Calu3 (cell line): Measurements from ENCODE around the gene FIP1L1. TPM values are rescaled to one million over a fixed set of nuclear protein-coding genes. Genes with fewer than 3 reads are reported as not detected.

Experiments
- BruUV-seq: library from RNA; stranded (reverse); fragments of 400-500 nt; replicated peaks from 2 replicates; lab custom pipeline; 2021; lab: Mats Ljungman, UMichigan
- CTCF ChIA-PET: fragments of 300-600 bp; sonication (Branson Sonifier 250); formaldehyde crosslinking; loops from one replicate; lab custom pipeline; 2022; ENCODE audit warnings: antibody characterized with exemption; lab: Charles Lee
- DNase-seq: peaks from one replicate; pipeline ENCODE4 v3.0.0; 2022
- H3K27ac Mint-ChIP-seq: one replicate; pipeline ENCODE4 v1.8.0; 2022; ENCODE audit warnings: mixed read lengths; ENCODE audit not compliant: unreplicated experiment
- H3K27me3 Mint-ChIP-seq: one replicate; pipeline ENCODE4 v1.8.0; 2022; ENCODE audit warnings: mixed read lengths; ENCODE audit not compliant: unreplicated experiment
- H3K36me3 Mint-ChIP-seq: one replicate; pipeline ENCODE4 v1.8.0; 2022; ENCODE audit warnings: mild to moderate bottlenecking, moderate library complexity, mixed read lengths; ENCODE audit not compliant: insufficient read depth, unreplicated experiment
- H3K4me1 Mint-ChIP-seq: one replicate; pipeline ENCODE4 v1.8.0; 2022; ENCODE audit warnings: mild to moderate bottlenecking, low read depth, mixed read lengths; ENCODE audit not compliant: unreplicated experiment
- H3K4me3 Mint-ChIP-seq: one replicate; pipeline ENCODE4 v1.8.0; 2022; ENCODE audit warnings: mild to moderate bottlenecking, low read depth, moderate library complexity, mixed read lengths; ENCODE audit not compliant: unreplicated experiment
- H3K9me3 Mint-ChIP-seq: one replicate; pipeline ENCODE4 v1.8.0; 2022; ENCODE audit warnings: low read depth, mixed read lengths; ENCODE audit not compliant: unreplicated experiment
- intact Hi-C: fragments of 100-400 bp; cut with micrococcal nuclease; formaldehyde crosslinking; loops from one replicate; pipeline ENCODE4 v1.10.0; 2022; ENCODE audit not compliant: unreplicated experiment
- total RNA-seq: library from RNA; stranded (reverse); gene quantifications from 2 replicates; pipeline ENCODE4 v1.2.3, GENCODE V29; 2022
- TF ChIP-seq, protein P1 (sequence below): fragments of 200-600 bp; IDR thresholded peaks from one replicate; pipeline ENCODE4 v1.8.0; 2022; ENCODE audit warnings: antibody characterized with exemption; ENCODE audit not compliant: unreplicated experiment

The FIP1L1 gene
- total RNA-seq, 1 experiment from 2014 or later, result 56.3 TPM

GRCh38 chr4:53348046-53348445, 29.4 kb upstream of the FIP1L1 start:
- Mint-ChIP-seq H3K27ac (no peak overlapping the region), H3K4me1 (no peaks in the 10 kb centered on the region), H3K36me3 (no peaks in the 10 kb centered on the region), H3K9me3 (no peaks in the 10 kb centered on the region), H3K27me3 (no peaks in the 10 kb centered on the region), H3K4me3 (no peak overlapping the region)
- CTCF ChIA-PET, result no interaction called here
- BruUV-seq, result no TSS peak
- intact Hi-C loops, result no loop called here
- no peak for DNase-seq
- TF ChIP-seq, protein P1, sequence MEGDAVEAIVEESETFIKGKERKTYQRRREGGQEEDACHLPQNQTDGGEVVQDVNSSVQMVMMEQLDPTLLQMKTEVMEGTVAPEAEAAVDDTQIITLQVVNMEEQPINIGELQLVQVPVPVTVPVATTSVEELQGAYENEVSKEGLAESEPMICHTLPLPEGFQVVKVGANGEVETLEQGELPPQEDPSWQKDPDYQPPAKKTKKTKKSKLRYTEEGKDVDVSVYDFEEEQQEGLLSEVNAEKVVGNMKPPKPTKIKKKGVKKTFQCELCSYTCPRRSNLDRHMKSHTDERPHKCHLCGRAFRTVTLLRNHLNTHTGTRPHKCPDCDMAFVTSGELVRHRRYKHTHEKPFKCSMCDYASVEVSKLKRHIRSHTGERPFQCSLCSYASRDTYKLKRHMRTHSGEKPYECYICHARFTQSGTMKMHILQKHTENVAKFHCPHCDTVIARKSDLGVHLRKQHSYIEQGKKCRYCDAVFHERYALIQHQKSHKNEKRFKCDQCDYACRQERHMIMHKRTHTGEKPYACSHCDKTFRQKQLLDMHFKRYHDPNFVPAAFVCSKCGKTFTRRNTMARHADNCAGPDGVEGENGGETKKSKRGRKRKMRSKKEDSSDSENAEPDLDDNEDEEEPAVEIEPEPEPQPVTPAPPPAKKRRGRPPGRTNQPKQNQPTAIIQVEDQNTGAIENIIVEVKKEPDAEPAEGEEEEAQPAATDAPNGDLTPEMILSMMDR, result no peak

DNA sequence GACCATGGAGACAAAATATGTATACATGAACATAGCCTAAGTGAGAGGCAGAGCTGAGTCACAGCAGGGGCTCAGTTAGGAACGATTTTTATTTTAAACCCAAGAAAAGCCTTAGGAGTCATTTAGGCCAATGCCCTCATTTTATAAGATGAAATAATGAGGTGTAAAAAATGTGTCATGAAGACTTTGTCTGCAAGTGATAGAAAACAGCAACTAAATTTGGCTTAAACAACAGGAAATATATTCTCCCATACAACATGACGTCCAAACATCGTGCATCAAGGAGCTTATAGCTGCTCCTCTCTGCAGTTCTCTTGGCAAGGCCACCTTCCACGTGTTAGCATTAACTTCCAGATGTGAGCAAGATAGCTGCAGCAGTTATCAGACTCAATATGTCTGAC, 28.4 kb upstream of the FIP1L1 start:
- CTCF ChIA-PET, result no interaction called here
- no peaks in the 10 kb centered on the region for H3K9me3 Mint-ChIP-seq
- DNase-seq, result no peak
- TF ChIP-seq, protein P1, result no peak
- H3K27me3 Mint-ChIP-seq, result no peaks in the 10 kb centered on the region
- intact Hi-C loops, result no loop called here
- no peaks in the 10 kb centered on the region for H3K4me1 Mint-ChIP-seq
- no TSS peak for BruUV-seq
- no peak overlapping the region for H3K27ac Mint-ChIP-seq
- H3K4me3 Mint-ChIP-seq, result no peak overlapping the region
- H3K36me3 Mint-ChIP-seq, result no peaks in the 10 kb centered on the region

GRCh38 chr4:53354012-53354722, 23.3 kb upstream of the FIP1L1 start:
- BruUV-seq, result no TSS peak
- CTCF ChIA-PET, result no interaction called here
- TF ChIP-seq, protein P1, result no peak
- no peaks in the 10 kb centered on the region for H3K27me3 Mint-ChIP-seq
- H3K4me1 Mint-ChIP-seq, result no peaks in the 10 kb centered on the region
- peaks cover 5% of the 10 kb centered on the region for H3K9me3 Mint-ChIP-seq
- DNase-seq, result no peak
- H3K27ac Mint-ChIP-seq, result no peak overlapping the region
- no peak overlapping the region for H3K4me3 Mint-ChIP-seq
- no peaks in the 10 kb centered on the region for H3K36me3 Mint-ChIP-seq
- intact Hi-C loops, result no loop called here

GRCh38 chr4:53355930-53356521, 21.4 kb upstream of the FIP1L1 start:
- Mint-ChIP-seq H3K27ac (no peak overlapping the region), H3K36me3 (no peaks in the 10 kb centered on the region), H3K27me3 (no peaks in the 10 kb centered on the region), H3K4me1 (no peaks in the 10 kb centered on the region), H3K9me3 (peaks cover 5% of the 10 kb centered on the region), H3K4me3 (no peak overlapping the region)
- CTCF ChIA-PET, result no interaction called here
- no TSS peak for BruUV-seq
- DNase-seq, result no peak
- intact Hi-C loops, result no loop called here
- TF ChIP-seq, protein P1, result no peak
